Osteoblast (primary cell): ENCODE results near the gene DLX3. TPM values are rescaled to one million over a fixed set of nuclear protein-coding genes. Genes with fewer than 3 reads are reported as not detected.

ENCODE experiments used
- DNase-seq: peaks from one replicate; pipeline ENCODE4 v3.0.0; 2011; ENCODE audit warnings: low spot score, mixed read lengths; ENCODE audit not compliant: insufficient read length; ENCODE audit errors: missing footprints
- H2AFZ ChIP-seq: 2 replicates; pipeline ENCODE4 v1.6.0; 2011; ENCODE audit warnings: mild to moderate bottlenecking, low read length
- H3K27ac ChIP-seq: 2 replicates; pipeline ENCODE4 v1.5.1; 2011; ENCODE audit warnings: mild to moderate bottlenecking, low read depth, low read length, moderate library complexity
- H3K27me3 ChIP-seq: 2 replicates; pipeline ENCODE4 v1.6.0; 2012; ENCODE audit warnings: mild to moderate bottlenecking, control low read depth, inconsistent platforms, low read length, moderate library complexity; ENCODE audit not compliant: insufficient read depth
- H3K36me3 ChIP-seq: 2 replicates; pipeline ENCODE4 v1.5.1; 2011; ENCODE audit warnings: mild to moderate bottlenecking, low read length, control low read depth, moderate library complexity; ENCODE audit not compliant: insufficient read depth
- H3K4me1 ChIP-seq: 2 replicates; pipeline ENCODE4 v1.5.1; 2011; ENCODE audit warnings: mild to moderate bottlenecking, low read length, control low read depth, moderate library complexity; ENCODE audit not compliant: insufficient read depth
- H3K4me2 ChIP-seq: 2 replicates; pipeline ENCODE4 v1.6.0; 2011; ENCODE audit warnings: mild to moderate bottlenecking, low read length; ENCODE audit not compliant: insufficient read depth
- H3K4me3 ChIP-seq: fragments of 200-600 bp; sonication (generic); 3 replicates; pipeline ENCODE4 v1.5.1; 2012; ENCODE audit warnings: mild to moderate bottlenecking, low read length, inconsistent platforms; ENCODE audit not compliant: insufficient read depth
- H3K79me2 ChIP-seq: 2 replicates; pipeline ENCODE4 v1.6.0; 2012; ENCODE audit warnings: mild to moderate bottlenecking, low read length, control low read depth, inconsistent platforms; ENCODE audit not compliant: insufficient read depth
- H3K9me3 ChIP-seq: 2 replicates; pipeline ENCODE4 v1.5.1; 2011; ENCODE audit warnings: low read depth, low read length, control low read depth
- H4K20me1 ChIP-seq: 2 replicates; pipeline ENCODE4 v1.6.0; 2012; ENCODE audit warnings: mild to moderate bottlenecking, low read length, control low read depth; ENCODE audit not compliant: insufficient read depth
- CTCF ChIP-seq: IDR thresholded peaks from 2 replicates; pipeline ENCODE4 v1.5.1; 2011; ENCODE audit warnings: mild to moderate bottlenecking, low read depth, low read length, moderate library complexity; ENCODE audit errors: extremely low read depth
- total RNA-seq: library from RNA; depleted of rRNA; stranded (reverse); fragments of >200 nt; gene quantifications from 2 replicates; pipeline ENCODE4 v1.2.3, GENCODE V29; 2012

Gene DLX3
- total RNA-seq, 1 donor: 1.1 TPM

GRCh38 chr17:50026046-50026675 is 31.1 kb upstream of the DLX3 start:
- no peak for DNase-seq
- Histone ChIP-seq H2AFZ (peak overlapping the region; percentile 72), H3K27ac (no peak overlapping the region), H3K79me2 (peaks cover 5% of the 10 kb centered on the region), H3K27me3 (no peaks in the 10 kb centered on the region), H3K4me3 (no peak overlapping the region), H3K4me2 (peak overlapping the region; percentile 95), H4K20me1 (no peaks in the 10 kb centered on the region), H3K4me1 (peaks cover 23% of the 10 kb centered on the region), H3K9me3 (no peaks in the 10 kb centered on the region), H3K36me3 (no peaks in the 10 kb centered on the region)
- TF ChIP-seq CTCF: no peak

DNA sequence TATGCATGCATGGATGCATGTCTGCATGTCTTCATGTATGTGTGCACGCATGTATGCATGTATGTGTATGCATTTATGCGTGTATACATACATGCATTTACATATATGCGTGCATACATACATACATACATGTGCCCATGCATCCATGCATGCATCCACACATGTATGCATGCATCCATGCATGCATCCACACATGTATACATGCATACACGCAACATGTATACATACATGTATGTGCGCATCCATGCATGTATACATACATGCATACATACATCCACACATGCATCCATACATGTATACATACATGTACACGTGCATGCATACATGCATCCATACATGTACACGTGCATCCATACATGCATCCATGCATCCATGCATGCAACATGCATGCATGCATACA is 29.8 kb upstream of the DLX3 start:
- no peak overlapping the region for H3K4me3 ChIP-seq
- no peak for TF ChIP-seq CTCF

DNA sequence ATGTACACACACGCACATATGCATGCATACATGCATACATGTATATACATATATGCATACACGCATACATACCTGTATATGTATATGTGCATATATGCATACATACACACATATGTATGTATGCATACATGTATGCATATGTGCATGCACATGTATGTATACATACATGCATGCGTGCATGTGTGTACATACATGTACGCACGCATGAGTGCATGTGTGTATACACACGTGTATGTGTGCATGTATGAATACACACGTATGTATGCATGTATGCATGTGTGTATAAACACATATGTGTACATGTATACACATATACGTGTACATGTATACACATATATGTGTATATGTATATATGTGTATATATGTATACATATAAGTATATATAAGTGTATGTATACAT is 28.5 kb upstream of the DLX3 start:
- no peaks in the 10 kb centered on the region for H3K9me3 ChIP-seq
- DNase-seq: no peak
- H2AFZ ChIP-seq: no peak overlapping the region
- no peak overlapping the region for H3K4me2 ChIP-seq
- H3K4me1 ChIP-seq: peaks cover 20% of the 10 kb centered on the region
- no peak overlapping the region for H3K4me3 ChIP-seq
- H3K36me3 ChIP-seq: no peaks in the 10 kb centered on the region
- H3K27ac ChIP-seq: no peak overlapping the region
- peaks cover 4% of the 10 kb centered on the region for H3K27me3 ChIP-seq
- peaks cover 5% of the 10 kb centered on the region for H3K79me2 ChIP-seq
- no peaks in the 10 kb centered on the region for H4K20me1 ChIP-seq
- TF ChIP-seq CTCF: no peak

More for the DNA sequence above, 29.8 kb upstream of the DLX3 start:
- Histone ChIP-seq H3K27me3 (peaks cover 4% of the 10 kb centered on the region), H3K4me1 (peaks cover 23% of the 10 kb centered on the region), H3K36me3 (no peaks in the 10 kb centered on the region), H2AFZ (no peak overlapping the region), H3K9me3 (no peaks in the 10 kb centered on the region), H4K20me1 (no peaks in the 10 kb centered on the region), H3K27ac (no peak overlapping the region), H3K4me2 (no peak overlapping the region), H3K79me2 (peaks cover 5% of the 10 kb centered on the region)
- DNase-seq: no peak

GRCh38 chr17:50022463-50023130 is 27.6 kb upstream of the DLX3 start:
- no peak for DNase-seq
- H3K4me3 ChIP-seq: no peak overlapping the region
- H3K36me3 ChIP-seq: no peaks in the 10 kb centered on the region
- TF ChIP-seq CTCF: no peak
- H3K27ac ChIP-seq: no peak overlapping the region
- no peaks in the 10 kb centered on the region for H4K20me1 ChIP-seq
- peaks cover 5% of the 10 kb centered on the region for H3K79me2 ChIP-seq
- peaks cover 11% of the 10 kb centered on the region for H3K4me1 ChIP-seq
- no peak overlapping the region for H3K4me2 ChIP-seq
- H3K27me3 ChIP-seq: peaks cover 4% of the 10 kb centered on the region
- H2AFZ ChIP-seq: no peak overlapping the region
- H3K9me3 ChIP-seq: no peaks in the 10 kb centered on the region
